ENCODE measurements around the gene SOAT2. TPM values are rescaled to one million over a fixed set of nuclear protein-coding genes. Genes with fewer than 3 reads are reported as not detected.

The SOAT2 gene
- total RNA-seq, 1 experiment from 2014 or later = not detected

DNA sequence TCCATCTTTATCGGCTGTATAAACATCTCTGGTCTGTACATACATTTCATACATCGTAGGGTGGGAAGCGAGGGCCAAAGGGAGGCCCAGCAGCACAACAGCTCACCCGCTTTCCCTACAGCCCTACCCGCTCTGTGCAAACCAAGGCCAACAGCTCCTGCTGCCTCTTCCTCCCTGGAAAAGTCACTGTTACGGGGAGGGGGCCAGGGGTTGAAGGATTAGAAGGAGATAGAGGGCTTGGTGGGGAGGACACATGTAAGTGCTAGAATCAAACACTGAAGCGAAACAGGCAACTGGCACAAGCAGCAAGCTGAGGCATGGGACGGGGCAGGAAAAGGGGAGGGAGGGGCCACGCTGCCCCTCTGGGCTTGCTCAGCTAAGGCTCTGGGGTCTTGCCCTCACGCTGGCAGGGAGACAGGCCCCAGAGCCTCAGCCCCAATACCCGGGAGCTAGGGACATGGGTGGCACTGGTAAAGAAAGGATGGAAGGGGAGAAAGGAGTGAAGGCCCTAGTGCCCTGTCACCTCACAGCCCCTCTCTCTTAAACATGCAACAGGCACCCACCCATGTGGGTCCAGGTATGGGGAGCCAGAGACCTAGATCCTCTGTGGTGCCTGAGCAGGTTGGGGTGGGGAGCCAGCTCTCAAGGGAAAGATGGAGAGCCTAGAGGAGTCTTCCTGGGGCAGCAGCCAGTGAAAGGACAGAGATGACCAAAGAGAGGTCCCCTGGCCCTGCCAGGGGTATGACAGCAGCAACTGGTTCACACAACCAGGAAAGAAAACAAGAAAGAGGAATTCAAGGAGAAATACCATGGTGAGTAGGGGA is 38.5 kb upstream of the SOAT2 start:
- no peak for DNase-seq (ENCODE audit: low spot score)

GRCh38 chr12:53065470-53065869 is 37.8 kb upstream of the SOAT2 start:
- DNase-seq (ENCODE audit: low spot score) = no peak

DNA sequence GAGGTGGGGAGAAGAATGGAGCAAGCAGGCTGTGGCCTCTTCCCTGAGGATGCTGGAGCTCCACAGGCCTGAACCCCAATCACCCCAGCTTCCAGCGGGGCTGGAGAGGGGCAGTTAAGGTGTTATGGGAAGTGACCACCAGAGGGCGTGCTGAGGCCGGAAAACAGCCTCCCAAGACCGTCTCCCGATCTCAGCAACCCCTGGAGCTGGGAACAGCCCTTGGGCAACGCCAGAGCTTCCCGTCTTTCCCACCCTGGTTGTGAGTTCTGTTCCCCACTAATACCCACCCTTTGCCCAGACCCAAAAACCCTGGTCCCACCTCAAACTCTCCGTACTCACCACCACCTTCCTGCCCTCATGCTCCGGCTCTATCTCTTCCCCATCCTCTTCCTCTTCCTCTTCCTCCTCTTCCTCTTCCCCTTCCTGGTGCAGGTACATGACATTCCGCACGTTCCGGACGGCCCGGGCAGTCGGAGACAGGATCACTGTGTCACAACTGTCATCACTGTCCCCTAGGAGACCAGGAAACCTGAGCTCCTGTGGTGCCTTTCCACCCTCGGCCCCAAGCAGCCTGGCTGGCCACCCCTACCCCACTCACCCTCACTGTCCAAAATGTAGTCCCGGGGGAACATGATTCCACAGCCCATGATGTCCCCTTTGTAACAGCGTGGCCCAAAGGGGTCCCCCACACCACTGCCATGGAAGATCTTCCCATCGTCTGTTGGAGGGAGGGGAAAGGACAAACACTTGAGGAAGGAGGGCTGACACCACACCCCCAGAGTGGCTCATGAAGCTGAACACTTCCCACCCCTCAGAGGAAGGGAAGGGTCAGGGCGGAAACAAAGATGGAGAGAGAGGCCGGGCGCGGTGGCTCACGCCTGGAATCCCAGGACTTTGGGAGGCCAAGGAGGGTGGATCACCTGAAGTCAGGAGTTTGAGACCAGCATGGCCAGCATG is 37.0 kb upstream of the SOAT2 start:
- DNase-seq (ENCODE audit: low spot score) = peak; percentile 73

DNA sequence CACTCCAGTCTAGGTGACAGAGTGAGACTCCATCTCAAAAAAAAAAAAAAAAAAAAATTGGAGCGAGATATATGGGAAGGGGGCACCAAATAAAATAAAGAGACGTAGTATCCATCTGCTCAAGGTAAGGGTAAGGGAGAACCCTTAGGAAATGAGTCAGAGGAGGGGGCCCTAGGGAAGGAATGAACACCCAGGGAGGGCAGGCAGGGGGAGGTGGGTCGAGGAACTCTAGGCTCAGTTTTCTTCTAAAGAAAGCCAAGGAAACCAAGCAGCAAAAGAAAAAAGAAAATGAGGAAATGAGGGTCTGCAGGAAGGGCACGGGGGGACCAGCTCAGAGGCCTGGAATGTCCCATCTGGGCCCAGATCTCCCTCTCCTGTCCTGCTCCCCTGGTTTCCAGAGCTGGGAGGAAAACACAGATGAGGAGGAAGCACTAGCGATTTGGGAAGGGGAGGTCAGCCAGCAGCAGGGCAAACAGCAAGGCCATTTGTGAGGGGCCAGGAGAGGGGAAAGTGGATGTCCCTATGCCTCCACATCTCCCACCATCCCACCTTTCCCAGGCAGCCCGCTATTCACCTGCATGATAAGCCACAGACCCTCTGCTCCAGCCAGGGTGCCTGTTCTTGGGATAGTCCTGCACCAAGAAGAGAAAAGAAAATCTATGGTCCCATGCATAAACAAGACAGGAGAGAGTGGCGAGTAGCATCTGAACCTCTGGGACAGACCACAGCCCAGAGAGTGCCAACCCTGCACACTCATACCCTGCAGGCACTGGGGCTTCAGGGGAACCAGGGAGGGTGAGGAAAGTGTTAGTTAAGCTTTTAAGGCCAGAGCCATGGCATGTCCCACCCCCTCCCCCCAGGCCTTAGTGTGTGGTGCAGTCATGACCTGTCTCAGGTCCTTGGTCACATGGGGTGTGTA is 36.0 kb upstream of the SOAT2 start:
- DNase-seq (ENCODE audit: low spot score) = no peak

GRCh38 chr12:53067993-53068770 is 35.1 kb upstream of the SOAT2 start:
- DNase-seq (ENCODE audit: low spot score) = no peak

DNA sequence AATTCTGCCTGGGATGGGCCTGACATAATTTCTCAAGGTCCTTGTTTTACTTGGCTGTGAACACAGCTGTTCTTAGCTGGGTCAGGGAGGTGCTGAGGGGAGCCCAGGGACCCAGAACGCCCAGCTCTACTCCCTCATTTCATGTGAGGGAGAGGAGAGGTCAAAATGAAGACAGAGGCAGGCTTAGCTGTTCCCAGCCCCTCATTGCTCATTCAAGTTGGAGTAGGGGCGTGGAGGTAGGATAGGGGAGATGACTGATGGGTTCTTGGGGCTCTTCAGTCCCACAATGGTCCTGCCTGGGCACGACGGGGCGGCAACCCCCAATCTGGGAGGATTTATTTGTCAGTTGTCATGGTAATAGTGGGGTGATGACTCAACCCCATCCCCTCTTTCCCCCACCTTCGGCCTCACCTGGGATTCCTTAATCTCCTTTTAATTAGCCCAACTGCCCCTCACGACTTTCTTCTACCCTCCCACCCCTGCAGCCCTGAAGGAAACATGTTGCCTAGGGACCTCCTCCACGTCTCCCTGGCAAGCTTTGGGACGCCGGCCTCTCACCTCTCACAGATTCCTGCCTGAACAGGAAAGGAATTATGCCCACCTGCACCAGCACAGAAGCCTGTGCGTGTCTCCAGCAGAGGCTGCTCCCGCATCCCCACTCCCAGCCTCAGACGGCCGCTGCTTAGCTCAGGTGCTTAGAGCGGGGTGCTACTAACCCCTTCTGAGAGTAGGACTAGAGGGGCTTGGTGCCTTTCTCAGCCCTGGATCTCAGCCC is 34.3 kb upstream of the SOAT2 start:
- DNase-seq (ENCODE audit: low spot score) = no peak

DNA sequence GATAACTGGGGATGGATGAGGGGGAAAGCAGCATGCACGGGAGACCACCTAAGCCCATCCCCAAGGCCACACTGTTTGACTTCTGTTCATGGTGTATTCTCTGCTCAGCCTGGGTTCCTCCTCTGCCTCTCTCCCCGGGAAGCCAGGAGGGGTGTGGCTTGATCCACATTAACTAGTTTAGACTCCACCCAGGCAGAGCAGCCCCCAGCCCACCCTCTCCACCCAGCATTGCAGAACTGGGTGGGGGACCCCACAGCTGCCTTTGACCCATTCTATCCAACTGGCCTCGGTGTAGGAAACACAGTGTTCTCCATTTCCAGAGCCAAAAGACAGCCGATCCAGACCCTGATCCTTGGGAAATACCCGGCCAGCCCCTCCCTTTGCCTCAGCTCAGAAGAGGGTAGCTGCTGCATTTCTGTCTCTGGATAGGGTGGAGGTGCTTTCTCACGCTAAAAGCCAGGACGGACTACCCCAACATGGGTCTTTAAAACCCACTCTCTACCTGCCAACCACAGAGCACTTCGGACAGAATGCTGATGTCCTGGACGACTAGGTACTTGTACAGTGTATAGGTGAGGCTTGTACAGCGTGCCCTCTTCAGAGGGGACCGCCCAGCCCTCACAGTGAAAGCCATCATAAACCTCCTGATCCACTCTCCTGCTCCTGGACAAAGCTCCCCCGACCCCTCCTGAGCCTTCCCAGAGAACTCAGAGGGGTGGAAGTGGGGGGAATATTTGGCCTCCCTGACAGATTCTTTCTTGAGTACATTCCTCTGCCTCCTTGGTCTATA is 33.5 kb upstream of the SOAT2 start:
- DNase-seq (ENCODE audit: low spot score) = no peak

- no peak for DNase-seq (ENCODE audit: low spot score)
Observed at GRCh38 chr12:53070877-53071492, 32.3 kb upstream of the SOAT2 start.

DNA sequence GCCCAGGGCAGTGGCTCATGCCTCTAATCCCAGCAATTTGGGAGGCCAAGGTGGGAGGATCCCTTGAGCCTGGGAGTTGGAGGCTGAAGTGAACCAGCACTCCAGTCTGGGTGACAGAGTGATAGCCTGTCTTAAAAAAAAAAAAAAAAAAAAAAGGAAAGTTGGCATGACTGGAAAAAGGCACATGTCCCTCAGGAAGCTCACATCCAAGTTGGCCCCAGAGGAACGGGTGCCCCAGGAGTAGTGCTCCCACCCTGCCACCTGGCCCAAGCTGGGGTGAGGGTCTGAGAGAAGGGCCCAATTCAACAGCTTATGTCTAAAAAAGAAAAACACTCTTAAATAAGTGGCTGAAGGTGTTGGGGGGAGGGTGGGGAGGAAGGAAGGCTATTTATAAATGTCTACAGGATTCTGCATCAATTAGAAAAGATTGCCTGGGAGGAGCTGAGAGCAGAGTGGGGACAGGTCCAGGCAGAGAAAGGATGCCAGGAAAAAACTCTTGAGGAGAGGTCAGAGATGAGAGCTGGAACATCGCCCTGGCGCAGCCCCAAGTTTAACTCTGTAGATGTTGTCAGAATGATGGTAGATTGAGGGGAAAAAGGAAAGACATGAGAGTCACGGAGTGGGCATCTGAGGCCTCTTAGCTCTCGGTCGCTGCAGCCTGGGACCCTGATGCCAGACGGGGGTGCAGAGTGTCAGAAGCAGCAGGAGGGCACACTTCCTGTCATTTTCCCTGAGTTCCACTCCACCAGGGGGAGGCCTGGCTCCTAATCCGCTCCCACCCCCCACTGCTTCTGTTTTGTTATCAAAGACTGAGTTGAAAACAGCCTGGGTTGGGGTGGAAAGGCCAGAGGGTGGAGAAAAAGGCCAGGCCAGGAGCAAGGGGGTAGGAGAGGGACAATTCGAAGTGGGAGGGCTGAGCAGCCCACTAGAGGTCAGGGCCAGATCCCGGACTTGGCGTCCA is 31.4 kb upstream of the SOAT2 start:
- no peak for DNase-seq (ENCODE audit: low spot score)

DNA sequence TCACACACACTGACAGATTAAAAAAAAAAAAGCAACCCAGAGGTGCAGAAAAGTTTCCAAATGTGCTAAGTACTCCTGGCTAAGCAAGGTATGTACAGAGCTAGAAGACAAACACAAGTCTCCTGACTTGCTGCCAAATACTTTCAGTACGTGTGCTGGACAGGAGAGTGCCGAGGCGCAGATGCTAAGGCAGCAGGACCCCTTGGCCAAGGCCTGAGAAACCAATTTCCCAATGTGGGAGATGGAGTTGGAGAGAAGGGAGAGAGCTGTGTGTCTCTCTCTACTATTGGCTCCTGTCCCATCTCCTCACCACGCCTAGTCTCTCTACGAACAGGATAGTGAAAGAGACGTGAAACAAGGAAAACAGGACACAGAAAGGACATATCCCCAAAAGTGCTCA is 29.4 kb upstream of the SOAT2 start:
- DNase-seq (ENCODE audit: low spot score) = no peak

- DNase-seq (ENCODE audit: low spot score) = no peak
Observed at GRCh38 chr12:53074283-53074998, 28.8 kb upstream of the SOAT2 start.

DNA sequence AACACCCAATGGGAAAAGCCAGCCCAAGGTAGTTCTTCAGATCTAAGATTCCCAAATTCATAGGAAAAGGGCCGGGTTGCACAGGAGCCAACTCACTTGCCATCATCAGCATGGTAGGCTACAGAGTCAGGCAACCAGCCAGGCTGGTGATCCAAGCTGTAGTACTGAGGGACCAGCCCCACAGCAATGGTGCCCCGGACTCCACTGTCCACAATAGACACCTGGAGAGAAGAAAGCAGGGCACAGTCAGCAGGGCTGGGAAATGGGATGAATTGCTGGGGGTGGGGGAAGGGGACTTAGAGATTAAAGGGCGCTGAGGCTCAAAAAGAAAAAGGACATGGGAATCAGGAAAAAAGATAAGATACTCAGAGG is 28.3 kb upstream of the SOAT2 start:
- no peak for DNase-seq (ENCODE audit: low spot score)

GRCh38 chr12:53076461-53076860 is 26.8 kb upstream of the SOAT2 start:
- no peak for DNase-seq (ENCODE audit: low spot score)

DNA sequence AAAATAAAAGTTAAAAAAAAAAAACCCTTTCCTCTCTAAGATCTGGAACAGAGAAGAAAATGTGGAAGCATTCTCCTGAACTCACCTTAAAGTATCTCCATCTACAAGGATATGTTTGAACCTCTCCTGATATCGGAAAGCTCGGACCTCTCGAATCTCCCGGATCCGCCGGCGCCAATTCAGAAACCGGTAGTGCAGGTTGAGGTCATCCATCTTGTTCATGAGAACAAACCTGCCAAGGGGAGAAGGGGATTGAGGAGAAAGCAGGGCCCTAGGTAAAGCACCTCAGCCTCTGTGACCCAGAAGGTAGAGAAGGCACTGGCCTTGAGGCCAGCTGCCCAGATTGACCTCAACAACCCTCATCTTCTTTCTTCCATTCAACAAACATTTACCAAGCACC is 26.3 kb upstream of the SOAT2 start:
- DNase-seq (ENCODE audit: low spot score) = no peak

DNA sequence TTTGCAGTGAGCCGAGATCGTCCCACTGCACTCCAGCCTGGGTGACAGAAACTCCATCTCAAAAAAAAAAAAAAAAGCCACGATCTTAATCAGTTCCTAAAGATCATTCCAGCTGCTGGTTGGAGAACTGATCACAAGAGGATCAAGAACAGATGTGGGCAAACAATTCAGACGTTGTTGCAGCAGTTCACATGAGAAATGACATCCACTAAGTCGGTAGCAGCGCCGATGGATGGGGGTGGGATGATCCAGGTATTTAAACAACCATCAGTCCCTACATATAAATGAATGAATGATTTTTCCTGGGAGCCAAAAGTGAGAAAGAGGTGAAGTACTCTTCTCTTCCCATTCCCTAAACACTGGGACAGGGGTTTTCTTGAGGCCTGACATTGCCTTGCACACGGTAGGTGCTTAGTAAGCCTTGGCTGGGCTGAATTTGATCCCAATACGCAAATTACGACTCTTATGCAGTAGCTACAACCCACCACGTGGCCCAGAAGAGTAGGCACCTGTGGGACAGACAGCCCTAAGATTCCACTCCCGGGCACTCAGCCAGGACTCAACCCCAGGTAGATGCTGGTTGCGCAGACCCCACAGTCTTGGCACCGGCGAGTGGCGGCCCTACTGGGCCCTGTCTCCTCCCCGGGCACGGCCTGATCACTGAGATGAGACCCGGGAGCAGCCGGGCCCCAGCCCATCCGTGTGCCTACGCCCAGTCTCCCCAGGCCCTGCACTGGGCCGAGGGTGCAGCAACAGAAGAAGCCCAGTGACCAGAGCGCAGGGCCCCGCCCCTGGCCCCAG is 24.7 kb upstream of the SOAT2 start:
- no peak for DNase-seq (ENCODE audit: low spot score)
